ENCODE measurements around the gene SH3RF3. TPM values are rescaled to one million over a fixed set of nuclear protein-coding genes. Genes with fewer than 3 reads are reported as not detected.

The SH3RF3 gene
- total and polyA plus RNA-seq, 9 of the 15 experiments (the other 6 are each of a cell fraction or from before 2014, with no cell fraction given) = 0.02 TPM; not detected in 8

- TF ChIP-seq CTCF (IDR thresholded peaks at IDR 0.05 in 2 of 3, conservative IDR thresholded peaks at IDR 0.05 in 1 of 3; ENCODE audit: insufficient read depth in 2 of 3, low read depth in 1 of 3, low read length in 3 of 3) (peak; percentile 61 to 68 (median 65)), DEAF1 (CRISPR knock-in tag; IDR thresholded peaks at IDR 0.05) (peak; percentile 25; the same call in 1 of the 2 replicates), ZNF274 (IDR thresholded peaks at IDR 0.05; ENCODE audit: borderline replicate concordance, low read depth, low read length) (no peak), RAD21 (CRISPR knock-in tag; conservative IDR thresholded peaks at IDR 0.05 in 1 of 2, IDR thresholded peaks at IDR 0.05 in 1 of 2) (peak; percentile 49 to 75)
Observed at GRCh38 chr2:109128048-109128615, 873 bp upstream of the SH3RF3 start (continued).

- no TSS peak for BruUV-seq (replicated peaks)
- Histone ChIP-seq H3K36me3 (ENCODE audit: control insufficient read depth, insufficient read depth, low read length) (no peaks in the 10 kb centered on the region), H3K4me1 (replicated peaks in 1 of 2; ENCODE audit: control insufficient read depth in 2 of 2, insufficient read depth in 2 of 2, low read length in 2 of 2) (peaks cover 0 to 6% of the 10 kb centered on the region in 2 experiments; a peak in 2 of 5 replicates), H3K27ac (ENCODE audit: extremely low read depth, low read depth, low read length) (no peak overlapping the region), H3K4me3 (no peak overlapping the region), H3K79me2 (ENCODE audit: control insufficient read depth, insufficient read depth, low read length) (no peaks in the 10 kb centered on the region), H2AFZ (ENCODE audit: low read depth, low read length) (no peak overlapping the region), H3K27me3 (ENCODE audit: control insufficient read depth in 2 of 2, insufficient read depth in 2 of 2, low read length in 2 of 2) (peaks cover 2 to 30% of the 10 kb centered on the region in 2 experiments; a peak in 3 of 5 replicates), H3K9me3 (replicated peaks; ENCODE audit: control insufficient read depth, insufficient read depth, low read depth, low read length) (no peaks in the 10 kb centered on the region), H4K20me1 (replicated peaks; ENCODE audit: control insufficient read depth, insufficient read depth, low read length) (no peaks in the 10 kb centered on the region), H3K9ac (ENCODE audit: insufficient read depth in 1 of 2, low read depth in 2 of 2, low read length in 2 of 2) (no peak overlapping the region), H3K9me1 (ENCODE audit: control insufficient read depth, insufficient read depth, low read length) (no peaks in the 10 kb centered on the region), H3K4me2 (ENCODE audit: insufficient read depth, low read length) (no peak overlapping the region)
- ChIA-PET POLR2A (no interaction called here), CTCF (ENCODE audit: low intra/inter-chr PET ratio) (no interaction called here)
- 41% methylated on average over 33 of the region's 70 CpGs for WGBS (ENCODE audit: insufficient coverage, low coverage, missing lambda C conversion rate)
- in situ Hi-C loops (cut with MboI) = loop anchor here (10.0 kb wide), 1 partner anchor 375 kb away; no protein-coding TSS in a partner anchor
- intact Hi-C loops (cut with micrococcal nuclease) = no loop called here
- ATAC-seq (no peak), FAIRE-seq (no peak), DNase-seq (ENCODE audit: extremely low read depth in 1 of 4, low spot score in 3 of 4) (no peak)
- no peak for TF ChIP-seq MLLT1 (IDR thresholded peaks at IDR 0.05)
Observed at GRCh38 chr2:109129356-109129920, 433 bp downstream of the SH3RF3 start.
